HEK293 (cell line): ENCODE results near the gene HEBP1.

Source experiments
- CTCF ChIA-PET: fragments of 350-600 bp; formaldehyde crosslinking; extraction: SDS; loops from one replicate; lab custom pipeline; 2021; ENCODE audit warnings: antibody characterized with exemption; lab: Yijun Ruan, JAX
- POLR2A ChIA-PET: fragments of 300-600 bp; formaldehyde crosslinking; extraction: SDS; loops from one replicate; lab custom pipeline; 2020; ENCODE audit warnings: antibody characterized with exemption, inconsistent platforms; lab: Yijun Ruan, JAX
- H3K27ac ChIP-seq: fragments of 200-500 bp; sonication (Bioruptor generic); 2 replicates; pipeline ENCODE4 v1.5.1; 2014; ENCODE audit warnings: low read depth, low read length, control low read depth, inconsistent platforms; ENCODE audit errors: extremely low read depth
- H3K36me3 ChIP-seq, 2 experiments: fragments of 200-500 bp in 1 of 2; sonication (Bioruptor generic) in 1 of 2; 1 replicate in 1 of 2; 2 replicates in 1 of 2; pipeline ENCODE4 v1.5.1; 2014 to 2017; ENCODE audit warnings: inconsistent platforms in 2 of 2, low read length in 2 of 2; ENCODE audit not compliant: control insufficient read depth in 2 of 2, insufficient read depth in 1 of 2
- H3K4me1 ChIP-seq: fragments of 200-500 bp; sonication (Bioruptor generic); 2 replicates; pipeline ENCODE4 v1.5.1; 2014; ENCODE audit warnings: mild to moderate bottlenecking, low read length, inconsistent platforms; ENCODE audit not compliant: control insufficient read depth, insufficient read depth
- H3K4me3 ChIP-seq: 2 replicates; pipeline ENCODE4 v1.5.1; 2011; ENCODE audit warnings: low read depth, mild to moderate bottlenecking, control low read depth, low read length, moderate library complexity
- H3K9me3 ChIP-seq: fragments of 200-500 bp; sonication (Bioruptor generic); 2 replicates; pipeline ENCODE4 v1.5.1; 2014; ENCODE audit warnings: low read depth, low read length, inconsistent platforms; ENCODE audit not compliant: control insufficient read depth, insufficient read depth
- KLF16 ChIP-seq: fragments of 450-650 bp; formaldehyde crosslinking; IDR thresholded peaks from 2 replicates; pipeline ENCODE4 v1.5.1; 2017; ENCODE audit warnings: missing biosample characterization, missing genetic modification characterization
- KLF9 ChIP-seq: fragments of 450-650 bp; formaldehyde crosslinking; IDR thresholded peaks from 2 replicates; pipeline ENCODE4 v1.5.1; 2016; ENCODE audit warnings: missing biosample characterization, missing genetic modification characterization, low read depth
- MZF1 ChIP-seq: fragments of 450-650 bp; formaldehyde crosslinking; IDR thresholded peaks from 2 replicates; pipeline ENCODE4 v1.5.1; 2017; ENCODE audit warnings: missing biosample characterization, missing genetic modification characterization, borderline replicate concordance
- PATZ1 ChIP-seq: fragments of 450-650 bp; formaldehyde crosslinking; IDR thresholded peaks from 2 replicates; pipeline ENCODE4 v1.5.1; 2016; ENCODE audit warnings: missing biosample characterization, missing genetic modification characterization
- PRDM1 ChIP-seq: fragments of 450-650 bp; formaldehyde crosslinking; IDR thresholded peaks from 2 replicates; pipeline ENCODE4; 2016; ENCODE audit warnings: missing biosample characterization, missing genetic modification characterization
- REPIN1 ChIP-seq: fragments of 450-650 bp; formaldehyde crosslinking; IDR thresholded peaks from 2 replicates; pipeline ENCODE4 v1.5.1; 2017; ENCODE audit warnings: missing biosample characterization, missing genetic modification characterization, low read depth
- SP3 ChIP-seq: fragments of 450-650 bp; formaldehyde crosslinking; IDR thresholded peaks from 2 replicates; pipeline ENCODE4 v1.5.1; 2016; ENCODE audit warnings: missing biosample characterization, missing genetic modification characterization
- TRIM28 ChIP-seq: IDR thresholded peaks from 2 replicates; pipeline ENCODE4 v1.6.1; 2011; ENCODE audit warnings: low read length, control low read depth, borderline replicate concordance
- TSHZ1 ChIP-seq: fragments of 450-650 bp; formaldehyde crosslinking; IDR thresholded peaks from 2 replicates; pipeline ENCODE4 v1.5.1; 2016; ENCODE audit warnings: missing biosample characterization, missing genetic modification characterization, borderline replicate concordance
- YY1 ChIP-seq: fragments of 450-650 bp; formaldehyde crosslinking; IDR thresholded peaks from 2 replicates; pipeline ENCODE4 v1.5.1; 2018; ENCODE audit warnings: missing biosample characterization, missing genetic modification characterization
- ZBTB1 ChIP-seq: fragments of 450-650 bp; formaldehyde crosslinking; IDR thresholded peaks from 2 replicates; pipeline ENCODE4 v1.5.1; 2016; ENCODE audit warnings: missing biosample characterization, missing genetic modification characterization
- ZBTB21 ChIP-seq: fragments of 450-650 bp; formaldehyde crosslinking; IDR thresholded peaks from 2 replicates; pipeline ENCODE4 v1.5.1; 2017; ENCODE audit warnings: missing biosample characterization, missing genetic modification characterization
- ZBTB26 ChIP-seq: fragments of 450-650 bp; formaldehyde crosslinking; optimal IDR thresholded peaks from 2 replicates; pipeline ENCODE3; 2016; ENCODE audit warnings: missing biosample characterization, mild to moderate bottlenecking, missing genetic modification characterization
- ZEB2 ChIP-seq: fragments of 450-650 bp; formaldehyde crosslinking; IDR thresholded peaks from 2 replicates; pipeline ENCODE4 v1.5.1; 2016; ENCODE audit warnings: missing biosample characterization, missing genetic modification characterization
- ZNF350 ChIP-seq: fragments of 450-650 bp; formaldehyde crosslinking; IDR thresholded peaks from 2 replicates; pipeline ENCODE4 v1.5.0; 2017; ENCODE audit warnings: missing biosample characterization, mild to moderate bottlenecking, missing genetic modification characterization
- ZNF449 ChIP-seq: fragments of 450-650 bp; formaldehyde crosslinking; IDR thresholded peaks from 2 replicates; pipeline ENCODE4 v1.5.1; 2017; ENCODE audit warnings: missing biosample characterization, mild to moderate bottlenecking, missing genetic modification characterization, moderate library complexity
- ZNF548 ChIP-seq: fragments of 450-650 bp; formaldehyde crosslinking; IDR thresholded peaks from 2 replicates; pipeline ENCODE4 v1.5.1; 2016; ENCODE audit warnings: missing biosample characterization, missing genetic modification characterization
- ZNF558 ChIP-seq: fragments of 450-650 bp; formaldehyde crosslinking; IDR thresholded peaks from 2 replicates; pipeline ENCODE4 v1.5.1; 2016; ENCODE audit warnings: missing biosample characterization, missing genetic modification characterization
- ZNF561 ChIP-seq: fragments of 450-650 bp; IDR thresholded peaks from 2 replicates; pipeline ENCODE4 v1.5.1; 2018; ENCODE audit warnings: missing biosample characterization, missing genetic modification characterization, borderline replicate concordance
- ZNF585B ChIP-seq: fragments of 450-650 bp; formaldehyde crosslinking; IDR thresholded peaks from 2 replicates; pipeline ENCODE4 v1.5.1; 2016; ENCODE audit warnings: missing biosample characterization, missing genetic modification characterization
- ZNF621 ChIP-seq: fragments of 450-650 bp; formaldehyde crosslinking; IDR thresholded peaks from 2 replicates; pipeline ENCODE4 v1.5.1; 2017; ENCODE audit warnings: missing biosample characterization, missing genetic modification characterization
- ZNF670 ChIP-seq: fragments of 450-650 bp; formaldehyde crosslinking; IDR thresholded peaks from 2 replicates; pipeline ENCODE4 v1.5.1; 2016; ENCODE audit warnings: missing biosample characterization, missing genetic modification characterization, low read depth
- ZNF701 ChIP-seq: fragments of 450-650 bp; formaldehyde crosslinking; IDR thresholded peaks from 2 replicates; pipeline ENCODE4 v1.5.1; 2016; ENCODE audit warnings: missing biosample characterization, missing genetic modification characterization
- ZNF707 ChIP-seq: fragments of 450-650 bp; formaldehyde crosslinking; IDR thresholded peaks from 2 replicates; pipeline ENCODE4 v1.5.1; 2016; ENCODE audit warnings: missing biosample characterization, missing genetic modification characterization
- ZSCAN30 ChIP-seq: fragments of 450-650 bp; IDR thresholded peaks from 2 replicates; pipeline ENCODE4 v1.5.1; 2018; ENCODE audit warnings: missing biosample characterization, mild to moderate bottlenecking, missing genetic modification characterization, moderate library complexity

HEBP1 gene

GRCh38 chr12:13045816-13046215, 45.8 kb upstream of the HEBP1 start:
- Histone ChIP-seq H3K4me3 (no peak overlapping the region), H3K9me3 (no peaks in the 10 kb centered on the region), H3K4me1 (peaks cover 21% of the 10 kb centered on the region; the same call in 1 of the 2 replicates), H3K27ac (no peak overlapping the region)
- POLR2A ChIA-PET = no interaction called here
- no peak for TF ChIP-seq TSHZ1 (tag by site-specific recombination)
- TF ChIP-seq ZBTB21 (tag by site-specific recombination) = no peak
- TF ChIP-seq ZNF707 = no peak
- no peak for TF ChIP-seq PATZ1 (tag by site-specific recombination)
- no peak for TF ChIP-seq ZBTB1 (tag by site-specific recombination)
- no peak for TF ChIP-seq ZNF558 (tag by site-specific recombination)
- no peak for TF ChIP-seq REPIN1 (tag by site-specific recombination)
- TF ChIP-seq SP3 (tag by site-specific recombination) = no peak
- no peak for TF ChIP-seq MZF1 (tag by site-specific recombination)
- TF ChIP-seq KLF9 = no peak
- no peak for TF ChIP-seq YY1 (tag by site-specific recombination)
- no peak for TF ChIP-seq ZNF548 (tag by site-specific recombination)
- TF ChIP-seq ZNF621 (tag by site-specific recombination) = no peak
- TF ChIP-seq ZNF561 (tag by site-specific recombination) = no peak
- TF ChIP-seq TRIM28 = no peak
- no peak for TF ChIP-seq ZSCAN30 (tag by site-specific recombination)
- TF ChIP-seq ZBTB26 (tag by site-specific recombination) = no peak
- TF ChIP-seq, all 188 proteins: peak for 0
- CTCF ChIA-PET = interaction anchor here (0.7 to 2.8 kb wide), 4 partner anchors 9 to 309 kb away, joined by 4 to 9 read pairs (median 6); no protein-coding TSS in a partner anchor
- H3K36me3 ChIP-seq = no peaks in the 10 kb centered on the region

- ChIA-PET POLR2A (interaction anchor here (1.4 kb wide), 1 partner anchor 37 kb away, joined by 3 read pairs; no protein-coding TSS in a partner anchor), CTCF (interaction anchor here (0.7 to 2.8 kb wide), 5 partner anchors 10 to 308 kb away, joined by 3 to 9 read pairs (median 4); no protein-coding TSS in a partner anchor)
- Histone ChIP-seq H3K4me3 (peak overlapping the region; percentile 96), H3K9me3 (no peaks in the 10 kb centered on the region), H3K4me1 (peaks cover 16% of the 10 kb centered on the region; the same call in 1 of the 2 replicates), H3K27ac (no peak overlapping the region; the same call in 1 of the 2 replicates), H3K36me3 (no peaks in the 10 kb centered on the region)
- TF ChIP-seq ZEB2 (no peak; the same call in 1 of the 2 replicates), ZNF701 (tag by site-specific recombination) (no peak), KLF16 (no peak), ZNF350 (tag by site-specific recombination) (no peak), ZNF585B (tag by site-specific recombination) (no peak), ZNF670 (tag by site-specific recombination) (no peak), ZNF449 (tag by site-specific recombination) (no peak), PRDM1 (tag by site-specific recombination) (peak; percentile 90)
These were observed 44.8 kb upstream of the HEBP1 start for GRCh38 chr12:13044906-13045299.
